HG02938 (cell line): Measurements from ENCODE around the gene ANKRD66.

Experiments used
- ATAC-seq: cut with Tn5 transposase; IDR thresholded peaks from one replicate; pipeline ENCODE4 v1.9.1; 2021; ENCODE audit warnings: mild to moderate bottlenecking, moderate library complexity; ENCODE audit not compliant: unreplicated experiment

The ANKRD66 gene

DNA sequence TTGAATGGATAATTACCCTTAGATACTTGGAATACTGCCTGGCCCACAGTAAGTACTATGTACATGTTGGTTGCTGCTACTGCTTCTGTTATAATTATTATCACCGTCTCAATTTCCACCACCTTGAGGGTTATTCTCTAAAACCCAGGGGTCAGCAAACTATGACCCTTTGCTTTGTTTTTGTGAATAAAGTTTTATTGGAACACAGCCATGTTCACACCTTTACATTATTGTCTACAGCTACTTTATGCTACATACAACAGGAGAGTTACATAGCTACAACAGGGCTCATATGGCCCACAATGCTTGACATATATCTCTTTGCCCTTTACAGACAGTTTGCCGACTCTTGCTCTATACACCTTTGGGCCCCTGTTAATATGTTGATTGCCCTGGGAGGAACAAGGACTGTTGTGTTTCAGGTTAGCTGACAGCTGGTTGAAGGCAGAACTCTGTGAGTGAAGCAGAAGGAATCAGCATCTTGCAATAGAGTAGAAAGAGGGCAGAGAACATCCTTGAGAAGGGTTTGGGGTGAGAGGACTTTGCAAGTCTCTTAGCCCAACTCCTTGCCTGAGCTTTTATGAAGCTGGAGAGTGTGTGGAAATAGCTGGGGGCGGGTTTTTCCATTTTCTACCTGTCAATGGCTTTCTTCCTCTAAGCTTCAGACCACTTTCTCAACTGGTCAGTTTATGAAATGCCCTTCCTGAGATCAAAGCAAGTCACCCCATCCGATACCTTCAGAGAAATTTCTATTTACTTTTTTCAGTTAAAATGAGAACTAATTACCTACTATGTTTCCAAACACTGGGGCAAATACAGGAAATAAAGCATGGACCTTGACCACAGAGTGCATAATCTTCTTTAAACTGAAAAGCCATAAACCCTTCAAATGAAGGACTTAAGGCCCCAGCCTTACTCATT is 43.0 kb downstream of the ANKRD66 start:
- no peak for ATAC-seq

DNA sequence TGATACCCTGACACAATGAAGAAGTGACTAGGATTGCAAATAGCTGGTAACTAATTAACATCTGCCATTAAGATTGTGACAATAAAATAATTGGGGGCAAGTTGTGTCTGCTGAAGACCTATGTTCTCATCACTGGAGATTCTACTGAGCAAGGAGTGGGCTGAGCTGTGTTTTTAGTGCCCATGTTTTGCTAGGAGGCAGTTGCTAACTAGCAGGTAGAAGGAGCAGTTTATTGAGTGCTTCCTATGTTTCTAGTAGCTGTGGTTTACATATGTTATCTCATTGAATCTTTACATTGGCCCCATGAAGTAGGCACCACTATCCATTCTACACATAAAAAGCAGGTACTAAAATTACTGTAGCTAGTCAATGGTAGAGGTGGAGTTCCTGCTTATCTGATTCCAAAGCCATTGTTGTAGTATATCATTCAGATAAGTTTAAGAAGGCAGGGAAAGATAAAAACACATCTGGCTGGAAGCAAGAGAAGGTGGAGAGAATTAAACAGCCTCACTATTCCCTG is 43.7 kb downstream of the ANKRD66 start:
- no peak for ATAC-seq

DNA sequence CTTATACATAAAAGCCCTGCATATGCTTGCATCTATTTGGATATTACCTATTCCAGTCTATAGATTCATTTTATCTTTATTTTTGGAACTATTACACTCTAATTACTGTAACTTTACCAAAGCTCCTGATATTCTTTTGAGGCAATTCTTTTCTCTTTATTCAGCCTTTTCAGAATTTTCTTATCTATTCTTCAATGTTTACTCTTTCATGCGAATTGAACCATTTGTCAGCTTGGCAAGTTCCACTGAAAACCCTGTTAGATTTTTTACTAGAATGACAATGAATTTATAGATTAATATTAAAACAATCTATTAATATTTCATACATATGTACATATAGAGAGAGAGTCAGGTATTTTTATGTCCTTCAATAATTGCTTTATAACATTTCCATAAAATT is 45.9 kb downstream of the ANKRD66 start:
- ATAC-seq: no peak

DNA sequence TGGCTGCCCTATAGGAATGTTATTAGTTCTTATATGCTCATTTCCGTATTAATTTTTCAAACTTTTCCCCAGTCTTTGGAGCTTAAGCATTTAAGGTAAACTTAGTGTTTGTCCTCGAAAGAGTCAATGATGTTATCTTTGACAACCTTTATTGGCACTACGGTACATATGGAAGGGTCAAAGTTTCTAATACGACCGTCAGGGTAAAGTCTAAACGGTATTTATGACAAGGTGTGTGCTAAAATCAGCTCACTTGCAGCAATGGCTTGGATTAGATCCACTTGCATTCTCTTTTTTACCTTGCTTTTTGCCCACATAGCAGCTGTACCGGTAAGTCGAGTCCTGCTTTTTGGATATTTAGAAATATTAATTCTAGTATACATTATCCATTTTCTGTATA is 46.4 kb downstream of the ANKRD66 start, which contains the start of gene MEP1A:
MEP1A (plus strand) TSS at position 252 of the 400 bp plus-strand sequence; CDS start at position 262, 10 bp downstream.
- no peak for ATAC-seq

DNA sequence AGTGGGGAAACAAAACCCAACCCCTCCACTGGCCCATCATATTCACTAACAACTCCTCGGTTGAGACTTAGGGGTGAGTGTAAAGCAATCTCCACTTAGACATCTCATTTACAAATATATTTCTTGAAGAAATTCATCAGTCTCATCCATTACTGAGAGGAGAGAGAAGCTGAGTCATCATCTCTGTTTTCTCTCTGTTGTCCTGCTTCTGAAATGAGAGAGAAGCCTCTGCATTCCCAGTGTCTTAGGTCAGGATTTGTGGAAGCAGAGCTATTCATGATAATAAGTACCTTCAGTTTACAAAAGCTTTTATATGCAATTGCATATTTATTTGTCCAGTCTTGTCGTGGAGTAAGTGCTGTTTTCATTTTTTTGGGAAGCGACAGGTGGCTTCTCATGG is 47.3 kb downstream of the ANKRD66 start:
- ATAC-seq: no peak

DNA sequence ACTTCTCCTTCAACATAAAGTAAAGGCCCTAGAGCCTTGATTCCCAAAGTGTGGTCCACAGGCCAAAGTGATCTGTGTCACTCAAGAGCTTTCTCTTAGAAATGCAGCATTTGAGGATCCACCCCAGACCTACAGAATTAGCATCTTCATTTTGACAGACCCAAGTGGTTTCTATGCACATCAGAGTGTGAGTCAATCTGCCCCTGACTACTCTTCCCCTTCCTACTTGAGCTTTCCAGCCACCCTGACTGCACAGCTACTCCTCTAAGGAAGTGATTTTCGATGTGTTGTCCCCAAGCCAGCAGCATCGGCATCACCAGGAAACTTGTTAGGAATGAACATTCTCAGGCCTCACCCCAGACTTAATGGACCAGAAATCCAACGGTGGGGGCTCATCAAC is 49.1 kb downstream of the ANKRD66 start:
- no peak for ATAC-seq

DNA sequence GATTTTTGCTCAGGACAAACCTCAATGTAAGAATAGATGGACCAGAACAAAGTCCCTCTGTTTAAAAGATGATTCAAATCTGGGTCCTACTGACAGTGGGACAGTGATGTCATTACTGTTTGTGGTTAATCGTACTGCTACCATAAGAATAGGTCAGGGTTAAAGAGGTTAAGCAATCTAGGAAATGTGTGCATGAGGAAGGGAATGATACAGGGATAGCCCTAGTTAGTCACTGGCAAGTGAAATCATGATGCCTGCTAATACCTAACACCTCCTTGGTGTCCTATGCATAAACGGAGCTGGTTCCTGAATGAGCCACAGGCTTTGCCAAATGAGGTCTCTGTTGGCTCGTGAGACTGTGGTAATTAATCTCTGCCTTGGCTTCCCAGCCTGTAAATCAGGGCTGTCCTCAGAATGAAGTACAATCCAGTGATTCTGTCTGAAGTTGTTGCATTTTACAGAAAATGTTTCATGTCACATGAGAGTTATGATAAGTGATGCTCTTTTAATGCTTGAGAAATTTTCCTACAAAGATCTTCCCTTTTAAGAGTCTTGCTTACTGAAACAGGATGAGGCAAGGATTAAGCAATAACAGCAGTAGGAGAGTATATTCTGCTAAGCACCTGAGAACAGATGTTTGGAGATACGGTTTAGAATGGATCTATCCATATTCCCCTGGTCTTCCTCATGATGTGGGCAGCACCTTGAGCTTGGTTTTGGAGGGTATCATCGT is 50.3 kb downstream of the ANKRD66 start:
- ATAC-seq: no peak

DNA sequence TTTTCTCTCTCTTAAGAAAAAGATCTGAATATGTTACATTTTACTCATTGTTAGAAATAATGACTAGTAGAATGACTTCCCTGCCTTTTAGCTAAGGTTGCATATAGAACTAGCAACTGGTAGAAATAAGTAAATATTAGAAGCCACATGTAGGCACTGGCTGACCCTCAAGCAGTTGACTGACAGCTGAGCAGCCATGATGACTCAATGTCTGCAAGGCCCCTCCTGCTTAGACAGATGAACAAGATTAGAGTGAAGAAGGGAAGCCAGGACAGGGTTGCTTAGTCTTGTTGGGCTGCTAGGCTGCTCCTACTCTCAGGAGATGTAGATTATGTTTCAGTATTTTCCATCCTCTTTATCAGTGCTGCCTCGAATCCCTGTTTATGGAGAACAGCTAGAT is 52.9 kb downstream of the ANKRD66 start:
- no peak for ATAC-seq

DNA sequence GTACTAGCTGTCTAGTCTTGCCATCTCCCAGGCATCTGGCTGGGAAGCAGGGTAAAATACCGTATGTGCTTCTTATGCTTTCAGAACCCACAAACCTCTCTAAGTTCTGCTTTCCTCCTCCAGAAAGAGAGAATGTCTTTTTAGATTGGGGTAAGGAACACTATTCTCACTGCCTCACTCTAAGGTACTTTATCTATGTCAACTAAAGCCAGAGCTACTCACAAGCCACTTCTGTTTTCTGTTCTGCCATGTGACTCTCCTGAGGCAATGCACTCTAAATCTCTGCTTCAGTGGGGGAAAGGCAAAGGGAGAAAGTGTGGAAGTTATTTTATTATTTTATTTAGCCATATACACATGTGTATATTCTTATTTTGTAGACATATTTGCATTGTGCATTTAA is 62.1 kb downstream of the ANKRD66 start:
- no peak for ATAC-seq
